ENCODE results near the gene RHOC.
A peak's percentile ranks its signal among the peaks of the same experiment; 100 is the strongest.

The RHOC gene

GRCh38 chr1:112704391-112704933 lies 2.5 kb downstream of the RHOC start:
- H3K36me3 Mint-ChIP-seq (ENCODE audit: low read depth), result peaks cover 33% of the 10 kb centered on the region
- peaks cover 65% of the 10 kb centered on the region for H3K4me1 Mint-ChIP-seq
- peak overlapping the region; percentile 92 to 99 (median 98) for H3K27ac Mint-ChIP-seq
- peak overlapping the region; percentile 93 to 97 (median 95) for H3K4me3 Mint-ChIP-seq
- no peaks in the 10 kb centered on the region for H3K9me3 Mint-ChIP-seq
- H3K27me3 Mint-ChIP-seq (ENCODE audit: low read depth), result peaks cover 8% of the 10 kb centered on the region
- TF ChIP-seq CTCF (IDR thresholded peaks at IDR 0.05; ENCODE audit: unreplicated experiment in 3 of 3), result no peak

GRCh38 chr1:112703706-112704105 lies 3.2 kb downstream of the RHOC start:
- Mint-ChIP-seq H3K4me1 (peaks cover 73% of the 10 kb centered on the region), H3K27me3 (ENCODE audit: low read depth) (peaks cover 4% of the 10 kb centered on the region), H3K9me3 (no peaks in the 10 kb centered on the region), H3K27ac (peak overlapping the region; percentile 92 to 99 (median 98)), H3K36me3 (ENCODE audit: low read depth) (peaks cover 41% of the 10 kb centered on the region), H3K4me3 (peak overlapping the region; percentile 93 to 97 (median 95))
- no peak for TF ChIP-seq CTCF (IDR thresholded peaks at IDR 0.05; ENCODE audit: unreplicated experiment in 3 of 3)

GRCh38 chr1:112702420-112703261 lies 4.3 kb downstream of the RHOC start:
- peaks cover 51% of the 10 kb centered on the region for H3K36me3 Mint-ChIP-seq (ENCODE audit: low read depth)
- peak overlapping the region; percentile 45 to 65 (median 54) for H3K4me3 Mint-ChIP-seq
- TF ChIP-seq CTCF (IDR thresholded peaks at IDR 0.05; ENCODE audit: unreplicated experiment in 3 of 3), result no peak
- peaks cover 4% of the 10 kb centered on the region for H3K27me3 Mint-ChIP-seq (ENCODE audit: low read depth)
- peaks cover 79% of the 10 kb centered on the region for H3K4me1 Mint-ChIP-seq
- no peaks in the 10 kb centered on the region for H3K9me3 Mint-ChIP-seq
- H3K27ac Mint-ChIP-seq, result peak overlapping the region; percentile 92 to 95 (median 93)

- Mint-ChIP-seq H3K4me1 (peaks cover 82% of the 10 kb centered on the region), H3K9me3 (no peaks in the 10 kb centered on the region), H3K27ac (peak overlapping the region; percentile 92 to 95 (median 93)), H3K4me3 (peak overlapping the region; percentile 7 to 51 (median 18)), H3K36me3 (ENCODE audit: low read depth) (peaks cover 54% of the 10 kb centered on the region), H3K27me3 (ENCODE audit: low read depth) (peaks cover 4% of the 10 kb centered on the region)
- TF ChIP-seq CTCF (IDR thresholded peaks at IDR 0.05; ENCODE audit: unreplicated experiment in 3 of 3), result no peak
Observed at GRCh38 chr1:112702067-112702395, 4.9 kb downstream of the RHOC start.

- Mint-ChIP-seq H3K27ac (peak overlapping the region; percentile 92 to 95 (median 93)), H3K4me3 (peak overlapping the region; percentile 57 to 77 (median 74)), H3K27me3 (ENCODE audit: low read depth) (peaks cover 4% of the 10 kb centered on the region), H3K4me1 (peaks cover 81% of the 10 kb centered on the region), H3K36me3 (ENCODE audit: low read depth) (peaks cover 59% of the 10 kb centered on the region), H3K9me3 (no peaks in the 10 kb centered on the region)
- no peak for TF ChIP-seq CTCF (IDR thresholded peaks at IDR 0.05; ENCODE audit: unreplicated experiment in 3 of 3)
Observed at GRCh38 chr1:112701227-112702066, 5.5 kb downstream of the RHOC start.
